Nephron progenitor cell (in vitro differentiated cells): Measurements from ENCODE around the gene PHYH.

Experiments used
- DNase-seq: peaks from one replicate; pipeline ENCODE4 v3.0.0; 2021
- H3K27ac Mint-ChIP-seq: 2 replicates; pipeline ENCODE4 v1.8.0; 2021; ENCODE audit warnings: mild to moderate bottlenecking, moderate library complexity, mixed read lengths
- H3K27me3 Mint-ChIP-seq: 2 replicates; pipeline ENCODE4 v1.8.0; 2021; ENCODE audit warnings: mild to moderate bottlenecking, low read depth, mixed read lengths; ENCODE audit not compliant: poor library complexity
- H3K36me3 Mint-ChIP-seq: 2 replicates; pipeline ENCODE4 v1.8.0; 2021; ENCODE audit warnings: low read depth, mixed read lengths
- H3K4me1 Mint-ChIP-seq: 2 replicates; pipeline ENCODE4 v1.8.0; 2021; ENCODE audit warnings: mixed read lengths
- H3K4me3 Mint-ChIP-seq: 2 replicates; pipeline ENCODE4 v1.8.0; 2021; ENCODE audit warnings: mild to moderate bottlenecking, moderate library complexity, mixed read lengths
- H3K9me3 Mint-ChIP-seq: 2 replicates; pipeline ENCODE4 v1.8.0; 2021; ENCODE audit warnings: mild to moderate bottlenecking, moderate library complexity, mixed read lengths
- CTCF ChIP-seq: fragments of 200-600 bp; sonication (generic); IDR thresholded peaks from 2 replicates; pipeline ENCODE4 v1.5.0; 2021; ENCODE audit warnings: antibody characterized with exemption

The PHYH gene

GRCh38 chr10:13308096-13308495, 8.2 kb upstream of the PHYH start:
- no peak overlapping the region for H3K4me3 Mint-ChIP-seq
- peaks cover 7% of the 10 kb centered on the region for H3K27me3 Mint-ChIP-seq
- H3K27ac Mint-ChIP-seq: no peak overlapping the region
- TF ChIP-seq CTCF: no peak
- H3K4me1 Mint-ChIP-seq: no peaks in the 10 kb centered on the region
- no peak for DNase-seq
- H3K36me3 Mint-ChIP-seq: no peaks in the 10 kb centered on the region
- no peaks in the 10 kb centered on the region for H3K9me3 Mint-ChIP-seq

- DNase-seq: no peak
- Mint-ChIP-seq H3K27ac (no peak overlapping the region), H3K27me3 (peaks cover 7% of the 10 kb centered on the region), H3K9me3 (no peaks in the 10 kb centered on the region), H3K4me3 (no peak overlapping the region), H3K4me1 (peaks cover 10% of the 10 kb centered on the region), H3K36me3 (no peaks in the 10 kb centered on the region)
- no peak for TF ChIP-seq CTCF
Measured at GRCh38 chr10:13306103-13306502, 6.2 kb upstream of the PHYH start.

GRCh38 chr10:13302821-13303555, 3.1 kb upstream of the PHYH start:
- H3K4me3 Mint-ChIP-seq: no peak overlapping the region
- no peak for DNase-seq

GRCh38 chr10:13298748-13299436, 972 bp downstream of the PHYH start:
- no peak for DNase-seq
- peak overlapping the region; percentile 78 for H3K27ac Mint-ChIP-seq
- H3K9me3 Mint-ChIP-seq: no peaks in the 10 kb centered on the region
- H3K4me3 Mint-ChIP-seq: peak overlapping the region; percentile 81
- H3K27me3 Mint-ChIP-seq: peaks cover 8% of the 10 kb centered on the region
- H3K36me3 Mint-ChIP-seq: no peaks in the 10 kb centered on the region
- no peak for TF ChIP-seq CTCF
- peaks cover 28% of the 10 kb centered on the region for H3K4me1 Mint-ChIP-seq

More at GRCh38 chr10:13302821-13303555, 3.1 kb upstream of the PHYH start:
- H3K4me1 Mint-ChIP-seq: peaks cover 21% of the 10 kb centered on the region
- no peaks in the 10 kb centered on the region for H3K36me3 Mint-ChIP-seq
- TF ChIP-seq CTCF: no peak
- H3K27ac Mint-ChIP-seq: no peak overlapping the region
- peaks cover 11% of the 10 kb centered on the region for H3K27me3 Mint-ChIP-seq
- H3K9me3 Mint-ChIP-seq: no peaks in the 10 kb centered on the region

- Mint-ChIP-seq H3K36me3 (peaks cover 5% of the 10 kb centered on the region), H3K4me1 (peaks cover 21% of the 10 kb centered on the region), H3K27ac (no peak overlapping the region), H3K9me3 (no peaks in the 10 kb centered on the region), H3K27me3 (peaks cover 16% of the 10 kb centered on the region), H3K4me3 (no peak overlapping the region)
- DNase-seq: no peak
- no peak for TF ChIP-seq CTCF
Measured at GRCh38 chr10:13296476-13296875, 3.4 kb downstream of the PHYH start.

- no peak for TF ChIP-seq CTCF
- DNase-seq: no peak
- Mint-ChIP-seq H3K27me3 (peaks cover 13% of the 10 kb centered on the region), H3K36me3 (peaks cover 9% of the 10 kb centered on the region), H3K4me1 (peaks cover 18% of the 10 kb centered on the region), H3K4me3 (no peak overlapping the region), H3K9me3 (no peaks in the 10 kb centered on the region), H3K27ac (no peak overlapping the region)
Measured at GRCh38 chr10:13294784-13295183, 5.1 kb downstream of the PHYH start.
